ENCODE measurements around the gene INPP5A. TPM values are rescaled to one million over a fixed set of nuclear protein-coding genes. Genes with fewer than 3 reads are reported as not detected.

The INPP5A gene
- total RNA-seq, 1 donor from 2014 or later: 36.4 TPM

GRCh38 chr10:132690401-132690800 is 152.8 kb downstream of the INPP5A start:
- Mint-ChIP-seq H3K27me3 (ENCODE audit: unreplicated experiment) (no peaks in the 10 kb centered on the region), H3K27ac (ENCODE audit: unreplicated experiment) (no peak overlapping the region), H3K4me1 (ENCODE audit: unreplicated experiment) (peaks cover 5% of the 10 kb centered on the region), H3K9me3 (ENCODE audit: unreplicated experiment) (peaks cover 32% of the 10 kb centered on the region), H3K4me3 (ENCODE audit: unreplicated experiment) (no peak overlapping the region), H3K36me3 (ENCODE audit: unreplicated experiment) (peaks cover 27% of the 10 kb centered on the region)
- DNase-seq (ENCODE audit: extremely low spot score, unreplicated experiment): no peak
- no peak for TF ChIP-seq CTCF (IDR thresholded peaks at IDR 0.05)

- H3K27me3 Mint-ChIP-seq (ENCODE audit: unreplicated experiment): no peaks in the 10 kb centered on the region
- H3K9me3 Mint-ChIP-seq (ENCODE audit: unreplicated experiment): peaks cover 37% of the 10 kb centered on the region
- peaks cover 27% of the 10 kb centered on the region for H3K36me3 Mint-ChIP-seq (ENCODE audit: unreplicated experiment)
- no peaks in the 10 kb centered on the region for H3K4me1 Mint-ChIP-seq (ENCODE audit: unreplicated experiment)
- no peak overlapping the region for H3K4me3 Mint-ChIP-seq (ENCODE audit: unreplicated experiment)
- DNase-seq (ENCODE audit: extremely low spot score, unreplicated experiment): no peak
- no peak overlapping the region for H3K27ac Mint-ChIP-seq (ENCODE audit: unreplicated experiment)
- TF ChIP-seq CTCF (IDR thresholded peaks at IDR 0.05): no peak
Observed at GRCh38 chr10:132690821-132691610, 153.4 kb downstream of the INPP5A start.

GRCh38 chr10:132691711-132692153 is 154.1 kb downstream of the INPP5A start:
- no peak overlapping the region for H3K27ac Mint-ChIP-seq (ENCODE audit: unreplicated experiment)
- no peak overlapping the region for H3K4me3 Mint-ChIP-seq (ENCODE audit: unreplicated experiment)
- DNase-seq (ENCODE audit: extremely low spot score, unreplicated experiment): no peak
- H3K9me3 Mint-ChIP-seq (ENCODE audit: unreplicated experiment): peaks cover 37% of the 10 kb centered on the region
- no peaks in the 10 kb centered on the region for H3K4me1 Mint-ChIP-seq (ENCODE audit: unreplicated experiment)
- no peaks in the 10 kb centered on the region for H3K27me3 Mint-ChIP-seq (ENCODE audit: unreplicated experiment)
- no peak for TF ChIP-seq CTCF (IDR thresholded peaks at IDR 0.05)
- H3K36me3 Mint-ChIP-seq (ENCODE audit: unreplicated experiment): peaks cover 27% of the 10 kb centered on the region

- H3K36me3 Mint-ChIP-seq (ENCODE audit: unreplicated experiment): peaks cover 27% of the 10 kb centered on the region
- no peaks in the 10 kb centered on the region for H3K4me1 Mint-ChIP-seq (ENCODE audit: unreplicated experiment)
- no peaks in the 10 kb centered on the region for H3K27me3 Mint-ChIP-seq (ENCODE audit: unreplicated experiment)
- no peak for DNase-seq (ENCODE audit: extremely low spot score, unreplicated experiment)
- no peak for TF ChIP-seq CTCF (IDR thresholded peaks at IDR 0.05)
- no peak overlapping the region for H3K4me3 Mint-ChIP-seq (ENCODE audit: unreplicated experiment)
- peaks cover 37% of the 10 kb centered on the region for H3K9me3 Mint-ChIP-seq (ENCODE audit: unreplicated experiment)
- no peak overlapping the region for H3K27ac Mint-ChIP-seq (ENCODE audit: unreplicated experiment)
Observed at GRCh38 chr10:132692311-132692710, 154.7 kb downstream of the INPP5A start.

- peaks cover 27% of the 10 kb centered on the region for H3K36me3 Mint-ChIP-seq (ENCODE audit: unreplicated experiment)
- H3K4me1 Mint-ChIP-seq (ENCODE audit: unreplicated experiment): no peaks in the 10 kb centered on the region
- no peaks in the 10 kb centered on the region for H3K27me3 Mint-ChIP-seq (ENCODE audit: unreplicated experiment)
- TF ChIP-seq CTCF (IDR thresholded peaks at IDR 0.05): no peak
- H3K4me3 Mint-ChIP-seq (ENCODE audit: unreplicated experiment): no peak overlapping the region
- H3K27ac Mint-ChIP-seq (ENCODE audit: unreplicated experiment): no peak overlapping the region
- peaks cover 37% of the 10 kb centered on the region for H3K9me3 Mint-ChIP-seq (ENCODE audit: unreplicated experiment)
- no peak for DNase-seq (ENCODE audit: extremely low spot score, unreplicated experiment)
Observed at GRCh38 chr10:132693676-132694075, 156.1 kb downstream of the INPP5A start.

Measured in osteocyte (in vitro differentiated cells).